B cell (primary cell): ENCODE measurements around the gene GDF9. TPM values are rescaled to one million over a fixed set of nuclear protein-coding genes. Genes with fewer than 3 reads are reported as not detected.

Experiments used
- ATAC-seq: fragments of 200-7000 bp; cut with Tn5 transposase; one replicate; pipeline ENCODE4 v1.10.0; 2021; ENCODE audit warnings: low read depth, mild to moderate bottlenecking, moderate number of reproducible peaks, moderate library complexity
- CTCF ChIA-PET: fragments of 350-600 bp; sonication (Branson Sonifier 250); formaldehyde crosslinking; loops from one replicate; lab custom pipeline; 2021; ENCODE audit warnings: antibody characterized with exemption, inconsistent platforms; lab: Charles Lee
- POLR2A ChIA-PET: fragments of 350-600 bp; sonication (Branson Sonifier 250); formaldehyde crosslinking; loops from one replicate; lab custom pipeline; 2021; ENCODE audit warnings: antibody characterized with exemption; lab: Charles Lee
- DNase-seq: peaks from one replicate; pipeline ENCODE4 v3.0.0; 2013
- H2AFZ ChIP-seq: 2 replicates; pipeline ENCODE4 v1.6.1; 2012; ENCODE audit warnings: mild to moderate bottlenecking, low read depth, low read length; ENCODE audit not compliant: insufficient read depth, poor library complexity, severe bottlenecking
- H3K27ac ChIP-seq, 2 donors: 1 replicate in 1 of 2; 2 replicates in 1 of 2; pipeline ENCODE4 v1.5.1; 2012 to 2013; ENCODE audit warnings: low read length in 2 of 2, mild to moderate bottlenecking in 2 of 2, moderate library complexity in 1 of 2
- H3K27me3 ChIP-seq, 4 experiments: fragments of 200-600 bp in 1 of 4; sonication (generic) in 1 of 4; replicated peaks in 1 of 4; 1 replicate in 2 of 4; 2 replicates in 2 of 4; pipeline versions ENCODE4 v1.6.1 to v1.7.0; 2013 to 2016; ENCODE audit warnings: low read length in 3 of 4, mild to moderate bottlenecking in 2 of 4, mixed read lengths in 1 of 4, moderate library complexity in 1 of 4; ENCODE audit not compliant: insufficient read depth in 4 of 4, control insufficient read depth in 3 of 4; ENCODE audit errors: control extremely low read depth in 1 of 4
- H3K36me3 ChIP-seq, 2 experiments: replicated peaks in 1 of 2; 1 replicate in 1 of 2; 2 replicates in 1 of 2; pipeline versions ENCODE4 v1.6.1 to v1.7.1; 2013; ENCODE audit warnings: low read length in 1 of 2; ENCODE audit not compliant: insufficient read depth in 2 of 2, control insufficient read depth in 1 of 2; ENCODE audit errors: control extremely low read depth in 1 of 2, extremely low read depth in 1 of 2
- H3K4me1 ChIP-seq, 2 donors: fragments of 200-600 bp in 1 of 2; sonication (generic) in 1 of 2; 1 replicate in 1 of 2; 2 replicates in 1 of 2; pipeline versions ENCODE4 v1.5.1 to v1.6.1; 2013 to 2017; ENCODE audit warnings: low read length in 2 of 2; ENCODE audit not compliant: control insufficient read depth in 2 of 2, insufficient read depth in 2 of 2
- H3K4me2 ChIP-seq: replicated peaks from 2 replicates; pipeline ENCODE3; 2012; ENCODE audit warnings: mild to moderate bottlenecking, low read depth, low read length; ENCODE audit not compliant: poor library complexity, severe bottlenecking
- H3K4me3 ChIP-seq, 5 experiments: fragments of 200-600 bp in 1 of 5; sonication (generic) in 1 of 5; 1 replicate in 3 of 5; 2 replicates in 2 of 5; pipeline versions ENCODE4 v1.5.1 to v1.7.0; 2011 to 2016; ENCODE audit warnings: low read length in 4 of 5, mild to moderate bottlenecking in 4 of 5, low read depth in 2 of 5, control low read depth in 1 of 5, moderate library complexity in 1 of 5; ENCODE audit not compliant: insufficient read depth in 1 of 5; ENCODE audit errors: control extremely low read depth in 1 of 5, extremely low read depth in 1 of 5
- H3K79me2 ChIP-seq: fragments of 200-600 bp; sonication (generic); one replicate; pipeline ENCODE4 v1.6.0; 2016; ENCODE audit warnings: low read length; ENCODE audit not compliant: control insufficient read depth, insufficient read depth
- H3K9ac ChIP-seq: fragments of 200-600 bp; sonication (generic); 2 replicates; pipeline ENCODE4 v1.6.1; 2017; ENCODE audit warnings: mild to moderate bottlenecking, low read length, moderate library complexity
- H3K9me3 ChIP-seq, 3 donors: one replicate each; pipeline versions ENCODE4 v1.6.1 to v1.7.1; 2013; ENCODE audit warnings: low read length in 2 of 3; ENCODE audit not compliant: control insufficient read depth in 2 of 3, insufficient read depth in 1 of 3; ENCODE audit errors: control extremely low read depth in 1 of 3
- H4K20me1 ChIP-seq: 2 replicates; pipeline ENCODE4 v1.6.0; 2012; ENCODE audit warnings: mild to moderate bottlenecking, low read length; ENCODE audit not compliant: insufficient read depth, control insufficient read depth, poor library complexity, severe bottlenecking
- H3K27ac Mint-ChIP-seq: one replicate; pipeline ENCODE4 v1.8.0; 2021; ENCODE audit warnings: mixed read lengths
- H3K27me3 Mint-ChIP-seq: one replicate; pipeline ENCODE4 v1.8.0; 2021; ENCODE audit warnings: mixed read lengths
- H3K4me1 Mint-ChIP-seq: one replicate; pipeline ENCODE4 v1.8.0; 2021; ENCODE audit warnings: mixed read lengths
- H3K4me3 Mint-ChIP-seq: one replicate; pipeline ENCODE4 v1.8.0; 2021; ENCODE audit warnings: mixed read lengths
- H3K9me3 Mint-ChIP-seq: one replicate; pipeline ENCODE4 v1.8.0; 2022; ENCODE audit warnings: mixed read lengths; ENCODE audit not compliant: insufficient read depth
- CTCF ChIP-seq: fragments of 200-600 bp; IDR thresholded peaks from one replicate; pipeline ENCODE4 v1.8.0; 2022; ENCODE audit warnings: antibody characterized with exemption, mild to moderate bottlenecking
- EZH2 ChIP-seq: IDR thresholded peaks from 2 replicates; pipeline ENCODE4 v1.6.1; 2012; ENCODE audit warnings: borderline replicate concordance, low read depth, mild to moderate bottlenecking, moderate library complexity, low read length; ENCODE audit not compliant: insufficient read depth, poor library complexity, severe bottlenecking
- WGBS: methylation state at CpG from one replicate; pipeline ENCODE4 v1.1.5; 2013; ENCODE audit warnings: missing lambda C conversion rate; ENCODE audit not compliant: insufficient coverage; 5-methylcytosine and 5-hydroxymethylcytosine counted together
- intact Hi-C: fragments of 100-400 bp; cut with micrococcal nuclease; formaldehyde crosslinking; loops from one replicate; pipeline ENCODE4 v1.10.0; 2022
- polyA plus RNA-seq: library from polyadenylated mRNA; depleted of rRNA; stranded (reverse); fragments of >200 nt; gene quantifications from 2 replicates; pipeline ENCODE4 v1.2.3, GENCODE V29; 2012
- total RNA-seq, 2 donors: library from RNA; stranded (reverse); fragments of 120-200 nt in 1 of 2; gene quantifications; 1 replicate in 1 of 2; 2 replicates in 1 of 2; pipeline versions ENCODE4 v1.2.3 to v1.2.4, GENCODE V29; 2013 to 2022

Gene GDF9
- total and polyA plus RNA-seq, 2 donors (not counting 1 experiment from before 2014, with no cell fraction given) = 0.67 to 0.88 TPM

GRCh38 chr5:132873930-132874271 lies 7.6 kb upstream of the GDF9 start:
- ATAC-seq (no peak), DNase-seq (no peak)
- Histone ChIP-seq H3K36me3 (peaks cover 0 to 30% of the 10 kb centered on the region in 2 experiments), H3K4me2 (no peak overlapping the region), H2AFZ (no peak overlapping the region), H3K4me3 (no peak overlapping the region), H3K27me3 (no peaks in the 10 kb centered on the region), H4K20me1 (no peaks in the 10 kb centered on the region), H3K9ac (no peak overlapping the region), H3K79me2 (no peaks in the 10 kb centered on the region), H3K27ac (no peak overlapping the region), H3K4me1 (no peaks in the 10 kb centered on the region), H3K9me3 (no peaks in the 10 kb centered on the region)
- 100% methylated on average over 3 of the region's 3 CpGs for WGBS
- no peak for TF ChIP-seq EZH2
- TF ChIP-seq CTCF = no peak
- Mint-ChIP-seq H3K4me3 (no peak overlapping the region), H3K9me3 (no peaks in the 10 kb centered on the region), H3K4me1 (no peaks in the 10 kb centered on the region), H3K27ac (no peak overlapping the region), H3K27me3 (no peaks in the 10 kb centered on the region)
- ChIA-PET POLR2A (no interaction called here), CTCF (interaction anchor here (1.5 to 1.6 kb wide), 2 partner anchors 9 to 373 kb away, joined by 4 read pairs; no protein-coding TSS in a partner anchor)
- intact Hi-C loops = no loop called here

GRCh38 chr5:132873119-132873929 lies 7.1 kb upstream of the GDF9 start, which contains the start of gene LEAP2:
Gene LEAP2 (plus strand): TSS chr5:132873668. CDS start chr5:132873695, 27 bp downstream.
- H3K4me2 ChIP-seq = no peak within 1 kb of the TSS

More at GRCh38 chr5:132873119-132873929, 7.1 kb upstream of the GDF9 start, which contains the start of gene LEAP2:
- peaks cover 0 to 28% of the 10 kb centered on the region in 2 experiments for H3K36me3 ChIP-seq
- H3K9me3 ChIP-seq = no peaks in the 10 kb centered on the region
- 100% methylated on average over 1 of the region's 6 CpGs for WGBS
- no peak for DNase-seq
- no peaks in the 10 kb centered on the region for H3K27me3 Mint-ChIP-seq
- intact Hi-C loops = no loop called here
- no peak within 1 kb of the TSS for H3K27ac ChIP-seq
- no peaks in the 10 kb centered on the region for H3K27me3 ChIP-seq
- H2AFZ ChIP-seq = no peak within 1 kb of the TSS
- ChIA-PET POLR2A (no interaction called here), CTCF (interaction anchor here (1.5 to 1.6 kb wide), 3 partner anchors 10 to 373 kb away, joined by 4 to 9 read pairs (median 4); no protein-coding TSS in a partner anchor)
- no peaks in the 10 kb centered on the region for H3K79me2 ChIP-seq
- no peaks in the 10 kb centered on the region for H3K9me3 Mint-ChIP-seq
- H3K27ac Mint-ChIP-seq = no peak within 1 kb of the TSS
- no peak for TF ChIP-seq EZH2
- TF ChIP-seq CTCF = no peak
- no peak within 1 kb of the TSS for H3K4me3 ChIP-seq
- H4K20me1 ChIP-seq = no peaks in the 10 kb centered on the region
- no peaks in the 10 kb centered on the region for H3K4me1 ChIP-seq
- ATAC-seq = no peak
- H3K4me3 Mint-ChIP-seq = no peak within 1 kb of the TSS
- no peak within 1 kb of the TSS for H3K9ac ChIP-seq
- peaks cover under 1% of the 10 kb centered on the region for H3K4me1 Mint-ChIP-seq
